Esophagus squamous epithelium (tissue), 4 donors: ENCODE measurements around the gene CPTP.

Experiments used
- POLR2A ChIP-seq, 4 donors: fragments of 450-650 bp; IDR thresholded peaks; one replicate each; pipeline ENCODE4 v1.6.1; 2017; ENCODE audit warnings: antibody characterized with exemption in 4 of 4, mild to moderate bottlenecking in 4 of 4, moderate library complexity in 3 of 4
- TF ChIP-seq, protein P1 (sequence below), 6 experiments: fragments of 450-650 bp in 4 of 6; fragments of 200-600 bp in 2 of 6; sonication (generic) in 2 of 6; IDR thresholded peaks; one replicate each; pipeline ENCODE4 v1.5.1; 2016 to 2019; ENCODE audit warnings: antibody characterized with exemption in 6 of 6, mild to moderate bottlenecking in 4 of 6, moderate library complexity in 4 of 6

DNA sequence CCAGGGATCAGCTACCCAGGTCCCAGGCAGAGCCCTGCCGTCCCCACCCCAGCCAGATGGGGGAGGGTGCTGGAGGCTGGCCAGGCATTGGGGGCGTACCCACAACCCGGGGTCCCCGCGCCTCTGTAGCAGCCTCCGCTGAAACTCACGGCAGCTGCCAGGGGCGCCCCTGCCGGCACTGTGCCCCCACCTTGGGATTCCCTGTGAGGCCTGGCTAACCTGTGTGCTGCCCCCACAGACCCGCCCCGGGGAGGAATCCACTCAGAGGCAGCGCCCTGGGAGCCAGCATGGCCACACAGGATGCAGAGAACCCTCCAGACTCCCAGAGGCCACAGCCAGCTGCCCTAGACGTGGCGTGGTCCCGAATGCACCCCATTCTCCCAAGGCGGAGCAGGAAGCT lies 20.8 kb downstream of the CPTP start:
- TF ChIP-seq, protein P1, sequence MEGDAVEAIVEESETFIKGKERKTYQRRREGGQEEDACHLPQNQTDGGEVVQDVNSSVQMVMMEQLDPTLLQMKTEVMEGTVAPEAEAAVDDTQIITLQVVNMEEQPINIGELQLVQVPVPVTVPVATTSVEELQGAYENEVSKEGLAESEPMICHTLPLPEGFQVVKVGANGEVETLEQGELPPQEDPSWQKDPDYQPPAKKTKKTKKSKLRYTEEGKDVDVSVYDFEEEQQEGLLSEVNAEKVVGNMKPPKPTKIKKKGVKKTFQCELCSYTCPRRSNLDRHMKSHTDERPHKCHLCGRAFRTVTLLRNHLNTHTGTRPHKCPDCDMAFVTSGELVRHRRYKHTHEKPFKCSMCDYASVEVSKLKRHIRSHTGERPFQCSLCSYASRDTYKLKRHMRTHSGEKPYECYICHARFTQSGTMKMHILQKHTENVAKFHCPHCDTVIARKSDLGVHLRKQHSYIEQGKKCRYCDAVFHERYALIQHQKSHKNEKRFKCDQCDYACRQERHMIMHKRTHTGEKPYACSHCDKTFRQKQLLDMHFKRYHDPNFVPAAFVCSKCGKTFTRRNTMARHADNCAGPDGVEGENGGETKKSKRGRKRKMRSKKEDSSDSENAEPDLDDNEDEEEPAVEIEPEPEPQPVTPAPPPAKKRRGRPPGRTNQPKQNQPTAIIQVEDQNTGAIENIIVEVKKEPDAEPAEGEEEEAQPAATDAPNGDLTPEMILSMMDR (IDR thresholded peaks at IDR 0.05), result no peak
- no peak for TF ChIP-seq POLR2A (IDR thresholded peaks at IDR 0.05)
